Cardiac fibroblast (primary cell): ENCODE data around the gene UNC93A.

ENCODE experiments used
- DNase-seq, 2 donors: peaks; one replicate each; pipeline versions ENCODE4 v3.0.0 to v3.0.0-alpha.2; 2010; ENCODE audit warnings: low read depth in 2 of 2
- H3K4me3 ChIP-seq, 2 donors: replicated peaks in 1 of 2; 1 replicate in 1 of 2; 2 replicates in 1 of 2; pipeline ENCODE4 v1.5.1; 2011; ENCODE audit warnings: low read depth in 2 of 2, low read length in 2 of 2, mild to moderate bottlenecking in 2 of 2, moderate library complexity in 1 of 2
- TF ChIP-seq, protein P1 (sequence below): IDR thresholded peaks from one replicate; pipeline ENCODE4 v1.5.1; 2011; ENCODE audit warnings: low read depth, mild to moderate bottlenecking, low read length, inconsistent platforms

Gene UNC93A

GRCh38 chr6:167267921-167268401, 23.2 kb upstream of the UNC93A start:
- no peak overlapping the region for H3K4me3 ChIP-seq
- TF ChIP-seq, protein P1, sequence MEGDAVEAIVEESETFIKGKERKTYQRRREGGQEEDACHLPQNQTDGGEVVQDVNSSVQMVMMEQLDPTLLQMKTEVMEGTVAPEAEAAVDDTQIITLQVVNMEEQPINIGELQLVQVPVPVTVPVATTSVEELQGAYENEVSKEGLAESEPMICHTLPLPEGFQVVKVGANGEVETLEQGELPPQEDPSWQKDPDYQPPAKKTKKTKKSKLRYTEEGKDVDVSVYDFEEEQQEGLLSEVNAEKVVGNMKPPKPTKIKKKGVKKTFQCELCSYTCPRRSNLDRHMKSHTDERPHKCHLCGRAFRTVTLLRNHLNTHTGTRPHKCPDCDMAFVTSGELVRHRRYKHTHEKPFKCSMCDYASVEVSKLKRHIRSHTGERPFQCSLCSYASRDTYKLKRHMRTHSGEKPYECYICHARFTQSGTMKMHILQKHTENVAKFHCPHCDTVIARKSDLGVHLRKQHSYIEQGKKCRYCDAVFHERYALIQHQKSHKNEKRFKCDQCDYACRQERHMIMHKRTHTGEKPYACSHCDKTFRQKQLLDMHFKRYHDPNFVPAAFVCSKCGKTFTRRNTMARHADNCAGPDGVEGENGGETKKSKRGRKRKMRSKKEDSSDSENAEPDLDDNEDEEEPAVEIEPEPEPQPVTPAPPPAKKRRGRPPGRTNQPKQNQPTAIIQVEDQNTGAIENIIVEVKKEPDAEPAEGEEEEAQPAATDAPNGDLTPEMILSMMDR = no peak
- DNase-seq = no peak

GRCh38 chr6:167268683-167269280, 22.3 kb upstream of the UNC93A start:
- TF ChIP-seq, protein P1 = no peak
- DNase-seq = no peak
- H3K4me3 ChIP-seq = no peak overlapping the region

GRCh38 chr6:167270499-167271311, 20.4 kb upstream of the UNC93A start:
- TF ChIP-seq, protein P1 = no peak
- no peak overlapping the region for H3K4me3 ChIP-seq
- DNase-seq = no peak

- TF ChIP-seq, protein P1 = no peak
- no peak for DNase-seq
- no peak overlapping the region for H3K4me3 ChIP-seq
Measured at GRCh38 chr6:167272151-167272550, 19.0 kb upstream of the UNC93A start.

- DNase-seq = no peak
- TF ChIP-seq, protein P1 = no peak
- H3K4me3 ChIP-seq = no peak overlapping the region
Measured at GRCh38 chr6:167272696-167273379, 18.3 kb upstream of the UNC93A start.

DNA sequence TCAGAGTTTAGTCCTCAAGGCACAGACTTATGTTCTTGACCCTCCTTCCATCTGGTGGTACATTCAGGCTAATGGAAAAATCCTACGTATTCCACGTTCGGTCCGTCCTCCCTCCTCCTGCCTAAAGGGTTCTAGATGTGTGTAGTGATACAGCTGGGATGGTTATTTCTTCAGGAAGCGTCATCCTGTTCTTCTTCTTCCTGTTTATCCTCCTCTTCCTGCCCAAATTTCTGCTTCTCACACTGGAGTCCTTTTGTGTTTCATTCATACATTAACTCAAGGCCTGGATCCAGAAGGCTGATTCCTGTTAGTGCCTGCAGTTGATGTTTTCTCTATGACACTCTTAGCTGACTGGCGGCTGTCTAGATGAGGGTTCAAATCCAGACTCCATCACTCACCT, 16.8 kb upstream of the UNC93A start:
- DNase-seq = no peak
- TF ChIP-seq, protein P1 = no peak
- H3K4me3 ChIP-seq = no peak overlapping the region
